H9 (cell line): ENCODE data around the gene RAI14. TPM values are rescaled to one million over a fixed set of nuclear protein-coding genes. Genes with fewer than 3 reads are reported as not detected.

ENCODE experiments used
- DNase-seq: peaks from one replicate; pipeline ENCODE4 v3.0.0-alpha.2; 2017
- H2AFZ ChIP-seq: one replicate; pipeline ENCODE4 v1.6.1; 2013; ENCODE audit warnings: mild to moderate bottlenecking, low read length, control low read depth, moderate library complexity
- H2AK5ac ChIP-seq: 2 replicates; pipeline ENCODE4 v1.6.1; 2013; ENCODE audit warnings: low read length, control low read depth, mixed read lengths; ENCODE audit not compliant: insufficient read length
- H2BK120ac ChIP-seq: one replicate; pipeline ENCODE4 v1.6.1; 2013; ENCODE audit warnings: low read depth, mild to moderate bottlenecking, low read length, control low read depth, inconsistent platforms; ENCODE audit not compliant: poor library complexity, severe bottlenecking
- H2BK12ac ChIP-seq: 2 replicates; pipeline ENCODE4 v1.6.1; 2013; ENCODE audit warnings: low read length, control low read depth, mixed read lengths, low read depth; ENCODE audit not compliant: insufficient read length
- H2BK15ac ChIP-seq: 2 replicates; pipeline ENCODE4 v1.6.1; 2013; ENCODE audit warnings: low read depth, low read length, control low read depth
- H2BK20ac ChIP-seq: one replicate; pipeline ENCODE4 v1.6.1; 2013; ENCODE audit warnings: low read depth, mild to moderate bottlenecking, low read length, control low read depth, inconsistent platforms; ENCODE audit not compliant: poor library complexity, severe bottlenecking
- H2BK5ac ChIP-seq: 2 replicates; pipeline ENCODE4 v1.6.1; 2013; ENCODE audit warnings: low read length, control low read depth, mixed read lengths; ENCODE audit not compliant: insufficient read length
- H3K14ac ChIP-seq: 2 replicates; pipeline ENCODE4 v1.6.1; 2013; ENCODE audit warnings: low read length, control low read depth; ENCODE audit not compliant: insufficient read depth
- H3K18ac ChIP-seq: 2 replicates; pipeline ENCODE4 v1.6.1; 2013; ENCODE audit warnings: low read depth, mild to moderate bottlenecking, mixed read lengths, low read length, control low read depth; ENCODE audit not compliant: insufficient read length
- H3K23ac ChIP-seq: 2 replicates; pipeline ENCODE4 v1.6.1; 2013; ENCODE audit warnings: low read length, control low read depth, mixed read lengths, low read depth; ENCODE audit not compliant: insufficient read length
- H3K23me2 ChIP-seq: 2 replicates; pipeline ENCODE4 v1.6.1; 2013; ENCODE audit warnings: low read depth, mild to moderate bottlenecking, mixed read lengths, low read length, control low read depth; ENCODE audit not compliant: insufficient read length, poor library complexity, severe bottlenecking
- H3K27ac ChIP-seq: 2 replicates; pipeline ENCODE4 v1.5.1; 2013; ENCODE audit warnings: low read length, control low read depth, mixed read lengths, low read depth; ENCODE audit not compliant: insufficient read length
- H3K27me3 ChIP-seq: 2 replicates; pipeline ENCODE4 v1.6.1; 2013; ENCODE audit warnings: low read length, control low read depth, inconsistent platforms; ENCODE audit not compliant: insufficient read depth
- H3K4ac ChIP-seq: 2 replicates; pipeline ENCODE4 v1.6.1; 2013; ENCODE audit warnings: low read depth, mild to moderate bottlenecking, control low read depth, inconsistent platforms, low read length, moderate library complexity
- H3K4me1 ChIP-seq: 2 replicates; pipeline ENCODE4 v1.6.1; 2013; ENCODE audit warnings: low read length, control low read depth, inconsistent platforms; ENCODE audit not compliant: insufficient read depth
- H3K4me2 ChIP-seq: 2 replicates; pipeline ENCODE4 v1.6.1; 2013; ENCODE audit warnings: low read length, control low read depth, mixed read lengths; ENCODE audit not compliant: insufficient read length, insufficient read depth
- H3K56ac ChIP-seq: 2 replicates; pipeline ENCODE4 v1.6.1; 2013; ENCODE audit warnings: low read depth, mild to moderate bottlenecking, mixed read lengths, low read length, control low read depth; ENCODE audit not compliant: insufficient read length
- H3K79me1 ChIP-seq: 2 replicates; pipeline ENCODE4 v1.6.1; 2013; ENCODE audit warnings: low read depth, mild to moderate bottlenecking, moderate library complexity, low read length, control low read depth, inconsistent platforms; ENCODE audit not compliant: insufficient read depth, poor library complexity, severe bottlenecking
- H3K79me2 ChIP-seq: 2 replicates; pipeline ENCODE4 v1.6.1; 2013; ENCODE audit warnings: low read length, control low read depth, inconsistent platforms; ENCODE audit not compliant: insufficient read depth
- H3K9ac ChIP-seq: 2 replicates; pipeline ENCODE4 v1.6.1; 2013; ENCODE audit warnings: low read length, control low read depth, mixed read lengths; ENCODE audit not compliant: insufficient read length; ENCODE audit errors: extremely low read depth
- H3K9me3 ChIP-seq: one replicate; pipeline ENCODE4 v1.6.1; 2013; ENCODE audit warnings: low read depth, low read length, inconsistent platforms; ENCODE audit not compliant: control insufficient read depth
- H3T11ph ChIP-seq: one replicate; pipeline ENCODE4 v1.6.1; 2013; ENCODE audit warnings: mild to moderate bottlenecking, low read length, control low read depth, inconsistent platforms
- H4K20me1 ChIP-seq: one replicate; pipeline ENCODE4 v1.6.1; 2013; ENCODE audit not compliant: control insufficient read depth, insufficient read length, insufficient read depth
- H4K5ac ChIP-seq: 2 replicates; pipeline ENCODE4 v1.6.1; 2013; ENCODE audit warnings: low read depth, mild to moderate bottlenecking, mixed read lengths, low read length, control low read depth; ENCODE audit not compliant: insufficient read length
- H4K8ac ChIP-seq: replicated peaks from 2 replicates; pipeline ENCODE4 v1.6.1; 2013; ENCODE audit warnings: low read length, control low read depth, mixed read lengths, low read depth; ENCODE audit not compliant: insufficient read length
- H4K91ac ChIP-seq: 2 replicates; pipeline ENCODE4 v1.6.1; 2013; ENCODE audit warnings: low read depth, mild to moderate bottlenecking, moderate library complexity, mixed read lengths, low read length, control low read depth; ENCODE audit not compliant: insufficient read length
- H3K27ac Mint-ChIP-seq, 3 experiments: 2 replicates in 2 of 3; 3 replicates in 1 of 3; pipeline ENCODE4 v1.8.0; 2020 to 2021; ENCODE audit warnings: mixed read lengths in 3 of 3, mild to moderate bottlenecking in 1 of 3, moderate library complexity in 1 of 3
- H3K27me3 Mint-ChIP-seq: 2 replicates; pipeline ENCODE4 v1.8.0; 2021; ENCODE audit warnings: low read depth, mild to moderate bottlenecking, moderate library complexity, mixed read lengths
- H3K36me3 Mint-ChIP-seq, 3 experiments: 2 replicates in 2 of 3; 3 replicates in 1 of 3; pipeline ENCODE4 v1.8.0; 2020 to 2021; ENCODE audit warnings: low read depth in 3 of 3, mixed read lengths in 3 of 3; ENCODE audit not compliant: insufficient read depth in 1 of 3
- H3K4me1 Mint-ChIP-seq, 2 experiments: 2 replicates each; pipeline ENCODE4 v1.8.0; 2020; ENCODE audit warnings: mixed read lengths in 2 of 2
- H3K4me3 Mint-ChIP-seq, 2 experiments: 2 replicates in 1 of 2; 3 replicates in 1 of 2; pipeline ENCODE4 v1.8.0; 2020 to 2021; ENCODE audit warnings: mild to moderate bottlenecking in 2 of 2, mixed read lengths in 2 of 2, moderate library complexity in 1 of 2
- H3K9me3 Mint-ChIP-seq, 2 experiments: 2 replicates in 1 of 2; 3 replicates in 1 of 2; pipeline ENCODE4 v1.8.0; 2020; ENCODE audit warnings: mild to moderate bottlenecking in 2 of 2, mixed read lengths in 2 of 2, moderate library complexity in 1 of 2
- WGBS: extraction: QIAGEN DNeasy Blood & Tissue Kit; methylation state at CpG from one replicate; pipeline ENCODE4 v1.1.7; 2013; ENCODE audit warnings: missing lambda C conversion rate, low lambda C conversion rate, mixed read lengths; ENCODE audit not compliant: insufficient read length; ENCODE audit errors: extremely low coverage; 5-methylcytosine and 5-hydroxymethylcytosine counted together
- total RNA-seq: library from RNA; stranded (reverse); gene quantifications from 2 replicates; pipeline ENCODE4 v1.2.1, GENCODE V29; 2021
- TF ChIP-seq, protein P1 (sequence below): fragments of 200-600 bp; sonication (generic); conservative IDR thresholded peaks from 3 replicates; pipeline ENCODE4 v1.8.0; 2021; ENCODE audit warnings: antibody characterized with exemption, mild to moderate bottlenecking

The RAI14 gene
- total RNA-seq, 1 experiment from 2014 or later, result 127 TPM

DNA sequence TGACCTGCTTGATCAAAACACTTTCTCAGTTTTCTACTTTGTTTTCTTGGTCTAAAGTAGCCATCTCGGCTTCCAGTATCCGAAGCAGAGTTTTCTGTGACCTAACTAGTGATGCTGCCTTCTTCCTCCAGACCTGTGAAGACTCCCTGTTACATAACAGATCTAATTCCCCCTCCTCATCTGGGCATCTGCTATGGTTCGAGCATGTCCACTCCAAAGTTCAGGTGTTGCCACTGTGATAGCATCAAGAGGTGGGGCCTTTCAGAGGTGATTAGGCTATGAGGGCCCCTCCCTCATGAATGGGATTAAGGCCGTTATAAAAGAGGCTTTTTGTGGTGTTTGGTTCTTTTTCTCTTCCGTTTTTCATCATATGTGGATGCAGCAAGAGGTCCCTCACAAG, 203.1 kb downstream of the RAI14 start:
- peaks cover 0 to 2% (median 0%) of the 10 kb centered on the region in 3 experiments; a peak in 1 of 7 replicates for H3K36me3 Mint-ChIP-seq

More for the DNA sequence above, 203.1 kb downstream of the RAI14 start:
- Histone ChIP-seq H4K5ac (no peak overlapping the region), H3K18ac (no peak overlapping the region), H3K79me2 (no peaks in the 10 kb centered on the region), H3K9me3 (no peaks in the 10 kb centered on the region), H3K56ac (no peak overlapping the region), H4K20me1 (no peaks in the 10 kb centered on the region), H3K27me3 (no peaks in the 10 kb centered on the region), H2BK15ac (no peak overlapping the region), H3T11ph (no peak overlapping the region), H2BK20ac (no peak overlapping the region), H2AK5ac (no peak overlapping the region), H3K9ac (no peak overlapping the region), H2BK5ac (no peak overlapping the region), H2AFZ (no peak overlapping the region), H3K4me1 (peaks cover 12% of the 10 kb centered on the region; the same call in 1 of the 2 replicates), H3K27ac (no peak overlapping the region), H3K4ac (no peak overlapping the region), H3K79me1 (no peaks in the 10 kb centered on the region), H2BK120ac (no peak overlapping the region), H3K4me2 (no peak overlapping the region), H2BK12ac (no peak overlapping the region), H4K8ac (no peak overlapping the region), H4K91ac (no peak overlapping the region), H3K23ac (no peak overlapping the region), H3K23me2 (no peaks in the 10 kb centered on the region), H3K14ac (no peak overlapping the region)
- no peak for DNase-seq
- Mint-ChIP-seq H3K4me1 (peaks cover 17 to 18% of the 10 kb centered on the region in 2 experiments), H3K27ac (no peak overlapping the region), H3K27me3 (no peaks in the 10 kb centered on the region; the same call in 1 of the 2 replicates), H3K9me3 (no peaks in the 10 kb centered on the region; a peak in 1 of 5 replicates), H3K4me3 (no peak overlapping the region)
- WGBS, result no CpG with 5 or more reads among the region's 5 CpGs
- TF ChIP-seq, protein P1, sequence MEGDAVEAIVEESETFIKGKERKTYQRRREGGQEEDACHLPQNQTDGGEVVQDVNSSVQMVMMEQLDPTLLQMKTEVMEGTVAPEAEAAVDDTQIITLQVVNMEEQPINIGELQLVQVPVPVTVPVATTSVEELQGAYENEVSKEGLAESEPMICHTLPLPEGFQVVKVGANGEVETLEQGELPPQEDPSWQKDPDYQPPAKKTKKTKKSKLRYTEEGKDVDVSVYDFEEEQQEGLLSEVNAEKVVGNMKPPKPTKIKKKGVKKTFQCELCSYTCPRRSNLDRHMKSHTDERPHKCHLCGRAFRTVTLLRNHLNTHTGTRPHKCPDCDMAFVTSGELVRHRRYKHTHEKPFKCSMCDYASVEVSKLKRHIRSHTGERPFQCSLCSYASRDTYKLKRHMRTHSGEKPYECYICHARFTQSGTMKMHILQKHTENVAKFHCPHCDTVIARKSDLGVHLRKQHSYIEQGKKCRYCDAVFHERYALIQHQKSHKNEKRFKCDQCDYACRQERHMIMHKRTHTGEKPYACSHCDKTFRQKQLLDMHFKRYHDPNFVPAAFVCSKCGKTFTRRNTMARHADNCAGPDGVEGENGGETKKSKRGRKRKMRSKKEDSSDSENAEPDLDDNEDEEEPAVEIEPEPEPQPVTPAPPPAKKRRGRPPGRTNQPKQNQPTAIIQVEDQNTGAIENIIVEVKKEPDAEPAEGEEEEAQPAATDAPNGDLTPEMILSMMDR, result no peak
